Tongue (tissue), 2 donors: ENCODE results near the gene NKD2. TPM values are rescaled to one million over a fixed set of nuclear protein-coding genes. Genes with fewer than 3 reads are reported as not detected.

Experiments used
- small RNA-seq: library from RNA; depleted of rRNA; stranded (forward); fragments of <200 nt; gene quantifications from one replicate; pipeline ENCODE3, GENCODE V24; 2014; ENCODE audit warnings: low replicate concordance
- total RNA-seq: library from RNA; depleted of rRNA; stranded (reverse); fragments of >200 nt; gene quantifications from one replicate; pipeline ENCODE4 v1.2.3, GENCODE V29; 2014

The NKD2 gene
- total RNA-seq, 1 donor from 2014 or later, result 7.3 TPM

Small RNA genes lying within 50 kb of the gene (small RNA-seq; reads per million reads assigned to genes)
- gene MIR4635, result not detected

Other genes starting within 250 kb of the NKD2 start
- gene ZDHHC11B, start 224.1 kb upstream of the NKD2 start, total RNA-seq, result 5.3 TPM
- 25.2 TPM for gene ZDHHC11, start 157.8 kb upstream of the NKD2 start, total RNA-seq
- gene BRD9, start 116.0 kb upstream of the NKD2 start, total RNA-seq, result 35.3 TPM
- 5.8 TPM for gene TRIP13, start 115.9 kb upstream of the NKD2 start, total RNA-seq
- 25.2 TPM for gene SLC12A7, start 103.3 kb downstream of the NKD2 start, total RNA-seq
- not detected for gene SLC6A19, start 192.8 kb downstream of the NKD2 start, total RNA-seq
- gene SLC6A18, start 216.6 kb downstream of the NKD2 start, total RNA-seq, result not detected